PC-3 (cell line): ENCODE results near the gene OMG. TPM values are rescaled to one million over a fixed set of nuclear protein-coding genes. Genes with fewer than 3 reads are reported as not detected.

ENCODE experiments used
- ATAC-seq: fragments of 200-7000 bp; cut with Tn5 transposase; 2 replicates; pipeline ENCODE4 v1.9.1; 2020; ENCODE audit warnings: mild to moderate bottlenecking, moderate library complexity
- BruUV-seq: library from RNA; stranded (reverse); fragments of 400-500 nt; replicated peaks from 2 replicates; lab custom pipeline; 2021; lab: Mats Ljungman, UMichigan
- CTCF ChIA-PET: fragments of 300-600 bp; sonication (Branson Sonifier 250); formaldehyde crosslinking; loops from one replicate; lab custom pipeline; 2022; ENCODE audit warnings: antibody characterized with exemption; lab: Charles Lee
- POLR2A ChIA-PET: fragments of 300-600 bp; sonication (Branson Sonifier 250); formaldehyde crosslinking; loops from one replicate; lab custom pipeline; 2022; ENCODE audit warnings: antibody characterized with exemption; ENCODE audit not compliant: unreplicated experiment; lab: Charles Lee
- DNase-seq: peaks from one replicate; pipeline ENCODE4 v3.0.0-alpha.2; 2015
- H2AFZ ChIP-seq: fragments of 300-600 bp; sonication (generic); 2 replicates; pipeline ENCODE4 v1.6.0; 2016; ENCODE audit warnings: antibody characterized with exemption, low read length
- H3F3A ChIP-seq: fragments of 300-600 bp; sonication (generic); one replicate; pipeline ENCODE4 v1.6.0; 2017; ENCODE audit warnings: antibody characterized with exemption, low read length, control low read depth, mild to moderate bottlenecking; ENCODE audit not compliant: unreplicated experiment
- H3K27ac ChIP-seq: fragments of 300-600 bp; sonication (generic); 2 replicates; pipeline ENCODE4 v1.5.1; 2016; ENCODE audit warnings: mild to moderate bottlenecking, low read length
- H3K27me3 ChIP-seq: fragments of 300-600 bp; sonication (generic); 2 replicates; pipeline ENCODE4 v1.6.1; 2016; ENCODE audit warnings: low read length, mixed read lengths
- H3K36me3 ChIP-seq: fragments of 300-600 bp; sonication (generic); 2 replicates; pipeline ENCODE4 v1.6.1; 2016; ENCODE audit warnings: low read depth, mixed run types, low read length, mixed read lengths
- H3K4me1 ChIP-seq: fragments of 300-600 bp; sonication (generic); 2 replicates; pipeline ENCODE4 v1.5.1; 2016; ENCODE audit warnings: low read length; ENCODE audit not compliant: insufficient read depth
- H3K4me2 ChIP-seq: fragments of 300-600 bp; sonication (generic); 2 replicates; pipeline ENCODE4 v1.6.0; 2016; ENCODE audit warnings: low read length
- H3K4me3 ChIP-seq: fragments of 300-600 bp; sonication (generic); 2 replicates; pipeline ENCODE4 v1.5.1; 2016; ENCODE audit warnings: mild to moderate bottlenecking, low read length, mixed read lengths
- H3K79me2 ChIP-seq: fragments of 300-600 bp; sonication (generic); 2 replicates; pipeline ENCODE4 v1.6.1; 2017; ENCODE audit warnings: low read length, mixed read lengths
- H3K9ac ChIP-seq: fragments of 300-600 bp; sonication (generic); 2 replicates; pipeline ENCODE4 v1.6.0; 2016; ENCODE audit warnings: mild to moderate bottlenecking, low read length
- H3K9me2 ChIP-seq: fragments of 300-600 bp; sonication (generic); replicated peaks from 2 replicates; pipeline ENCODE4 v1.6.1; 2016; ENCODE audit warnings: mixed run types, low read length, mixed read lengths
- H3K9me3 ChIP-seq: fragments of 300-600 bp; sonication (generic); 2 replicates; pipeline ENCODE4 v1.6.1; 2016; ENCODE audit warnings: low read length, mixed read lengths
- H4K20me1 ChIP-seq: fragments of 300-600 bp; sonication (generic); 2 replicates; pipeline ENCODE4 v1.6.1; 2016; ENCODE audit warnings: low read length, mixed read lengths
- EZH2 ChIP-seq: fragments of 300-600 bp; sonication (generic); IDR thresholded peaks from one replicate; pipeline ENCODE4 v1.6.1; 2017; ENCODE audit warnings: antibody characterized with exemption, mild to moderate bottlenecking, low read length; ENCODE audit not compliant: unreplicated experiment
- EZH2phosphoT487 ChIP-seq: fragments of 300-600 bp; sonication (generic); IDR thresholded peaks from 2 replicates; pipeline ENCODE4 v1.6.1; 2018; ENCODE audit warnings: mild to moderate bottlenecking, antibody characterized with exemption, low read length, borderline replicate concordance
- intact Hi-C: fragments of 100-400 bp; cut with micrococcal nuclease; formaldehyde crosslinking; loops from 2 replicates; pipeline ENCODE4 v1.9.0; 2023
- total RNA-seq: library from RNA; depleted of rRNA; stranded (reverse); fragments of >200 nt; gene quantifications from 2 replicates; pipeline ENCODE4 v1.2.3, GENCODE V29; 2014
- TF ChIP-seq, protein P1 (sequence below): fragments of 300-600 bp; sonication (generic); conservative IDR thresholded peaks from 2 replicates; pipeline ENCODE4 v1.5.1; 2017; ENCODE audit warnings: antibody characterized with exemption, low read depth, mild to moderate bottlenecking, low read length

The OMG gene
- total RNA-seq, 1 experiment from 2014 or later, result not detected

DNA sequence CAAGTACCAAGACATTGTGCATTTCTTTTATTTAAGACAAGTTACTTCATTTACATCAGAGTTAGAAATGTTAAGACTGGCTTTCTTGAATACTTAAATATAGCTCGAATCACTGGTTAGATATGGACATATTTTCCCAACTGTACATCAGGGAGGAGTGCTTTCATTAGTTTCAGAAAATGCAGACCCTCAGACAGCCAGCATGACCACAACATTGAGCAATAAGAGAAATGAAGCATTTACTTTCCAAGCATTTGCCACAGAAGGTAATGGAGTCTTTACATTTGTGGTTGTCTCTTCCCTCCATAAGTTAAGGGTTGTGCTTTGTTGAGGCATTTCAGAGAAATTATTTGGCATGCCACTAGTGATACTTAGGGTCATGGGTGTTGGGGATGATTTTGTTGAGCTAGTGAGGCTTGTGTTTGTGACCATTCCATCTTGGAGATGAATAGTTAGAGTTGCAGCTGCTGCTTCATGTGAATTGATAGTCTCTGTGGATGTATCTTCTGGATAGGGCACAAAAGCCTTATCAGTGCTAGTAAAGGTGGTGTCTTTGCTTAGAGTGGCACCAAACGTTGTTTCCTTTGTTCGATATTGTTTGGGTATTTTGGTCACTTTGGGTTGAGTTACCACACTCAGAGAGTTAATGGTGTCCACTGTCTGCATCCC lies 2.1 kb downstream of the OMG start:
- Histone ChIP-seq H3K4me1 (peaks cover 5% of the 10 kb centered on the region), H3K4me2 (no peak overlapping the region), H2AFZ (no peak overlapping the region), H3K4me3 (no peak overlapping the region), H3F3A (no peaks in the 10 kb centered on the region), H4K20me1 (no peaks in the 10 kb centered on the region), H3K9ac (no peak overlapping the region), H3K27me3 (no peaks in the 10 kb centered on the region), H3K9me3 (no peaks in the 10 kb centered on the region), H3K79me2 (no peaks in the 10 kb centered on the region), H3K9me2 (no peaks in the 10 kb centered on the region), H3K27ac (no peak overlapping the region), H3K36me3 (no peaks in the 10 kb centered on the region)
- TF ChIP-seq, protein P1, sequence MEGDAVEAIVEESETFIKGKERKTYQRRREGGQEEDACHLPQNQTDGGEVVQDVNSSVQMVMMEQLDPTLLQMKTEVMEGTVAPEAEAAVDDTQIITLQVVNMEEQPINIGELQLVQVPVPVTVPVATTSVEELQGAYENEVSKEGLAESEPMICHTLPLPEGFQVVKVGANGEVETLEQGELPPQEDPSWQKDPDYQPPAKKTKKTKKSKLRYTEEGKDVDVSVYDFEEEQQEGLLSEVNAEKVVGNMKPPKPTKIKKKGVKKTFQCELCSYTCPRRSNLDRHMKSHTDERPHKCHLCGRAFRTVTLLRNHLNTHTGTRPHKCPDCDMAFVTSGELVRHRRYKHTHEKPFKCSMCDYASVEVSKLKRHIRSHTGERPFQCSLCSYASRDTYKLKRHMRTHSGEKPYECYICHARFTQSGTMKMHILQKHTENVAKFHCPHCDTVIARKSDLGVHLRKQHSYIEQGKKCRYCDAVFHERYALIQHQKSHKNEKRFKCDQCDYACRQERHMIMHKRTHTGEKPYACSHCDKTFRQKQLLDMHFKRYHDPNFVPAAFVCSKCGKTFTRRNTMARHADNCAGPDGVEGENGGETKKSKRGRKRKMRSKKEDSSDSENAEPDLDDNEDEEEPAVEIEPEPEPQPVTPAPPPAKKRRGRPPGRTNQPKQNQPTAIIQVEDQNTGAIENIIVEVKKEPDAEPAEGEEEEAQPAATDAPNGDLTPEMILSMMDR, result no peak
- no peak for TF ChIP-seq EZH2
- intact Hi-C loops, result no loop called here
- CTCF ChIA-PET, result no interaction called here
- POLR2A ChIA-PET, result no interaction called here
- ATAC-seq, result no peak
- no peak for DNase-seq
- BruUV-seq, result no TSS peak

DNA sequence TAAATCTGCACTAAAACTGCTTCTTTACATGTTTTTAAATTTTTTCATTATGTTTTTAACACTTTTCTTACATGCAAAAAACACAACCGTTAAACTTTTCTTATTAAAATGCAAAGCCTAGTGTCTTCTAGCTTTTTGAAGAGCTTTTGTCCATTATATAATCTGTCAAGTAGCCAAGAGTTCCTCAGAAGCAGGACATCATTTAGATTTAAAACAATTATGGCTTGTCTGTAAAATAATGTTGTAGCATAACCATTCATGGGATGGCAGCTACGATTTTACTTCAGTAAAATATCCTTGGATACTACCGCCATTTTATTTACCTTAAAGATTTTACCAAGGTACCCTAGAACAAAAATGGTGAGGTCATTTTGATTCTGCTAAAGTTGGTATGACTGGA lies 2.8 kb downstream of the OMG start:
- H3K4me3 ChIP-seq, result no peak overlapping the region
- CTCF ChIA-PET, result no interaction called here
- H3K4me1 ChIP-seq, result peaks cover 13% of the 10 kb centered on the region
- no peak overlapping the region for H3K27ac ChIP-seq
- H3K79me2 ChIP-seq, result no peaks in the 10 kb centered on the region
- no peaks in the 10 kb centered on the region for H3K27me3 ChIP-seq
- H2AFZ ChIP-seq, result no peak overlapping the region
- H3K9me2 ChIP-seq, result no peaks in the 10 kb centered on the region
- BruUV-seq, result no TSS peak
- DNase-seq, result no peak
- H4K20me1 ChIP-seq, result no peaks in the 10 kb centered on the region
- ATAC-seq, result no peak
- H3K4me2 ChIP-seq, result no peak overlapping the region
- no peaks in the 10 kb centered on the region for H3K9me3 ChIP-seq
- no peak overlapping the region for H3K9ac ChIP-seq
- POLR2A ChIA-PET, result no interaction called here
- intact Hi-C loops, result no loop called here
- no peaks in the 10 kb centered on the region for H3F3A ChIP-seq
- TF ChIP-seq, protein P1, result no peak
- TF ChIP-seq EZH2 (no peak), EZH2phosphoT487 (no peak)
- H3K36me3 ChIP-seq, result no peaks in the 10 kb centered on the region

GRCh38 chr17:31293581-31293980 lies 3.5 kb downstream of the OMG start:
- POLR2A ChIA-PET, result no interaction called here
- no peak overlapping the region for H2AFZ ChIP-seq

More at GRCh38 chr17:31293581-31293980, 3.5 kb downstream of the OMG start:
- intact Hi-C loops, result no loop called here
- H3K4me2 ChIP-seq, result no peak overlapping the region
- BruUV-seq, result no TSS peak
- no peaks in the 10 kb centered on the region for H4K20me1 ChIP-seq
- no peaks in the 10 kb centered on the region for H3K36me3 ChIP-seq
- H3K4me3 ChIP-seq, result no peak overlapping the region
- H3K27ac ChIP-seq, result no peak overlapping the region
- H3K9me2 ChIP-seq, result no peaks in the 10 kb centered on the region
- H3K79me2 ChIP-seq, result no peaks in the 10 kb centered on the region
- CTCF ChIA-PET, result no interaction called here
- DNase-seq (no peak), ATAC-seq (no peak)
- H3K4me1 ChIP-seq, result peaks cover 14% of the 10 kb centered on the region
- H3K9me3 ChIP-seq, result no peaks in the 10 kb centered on the region
- no peak for TF ChIP-seq EZH2phosphoT487
- TF ChIP-seq, protein P1, result no peak
- no peak for TF ChIP-seq EZH2
- no peaks in the 10 kb centered on the region for H3K27me3 ChIP-seq
- H3F3A ChIP-seq, result no peaks in the 10 kb centered on the region
- H3K9ac ChIP-seq, result no peak overlapping the region
